Stimulated activated CD8-positive, alpha-beta memory T cell treated with anti-CD3 and anti-CD28 coated beads, Interleukin-15, amount 100 ng/mL, for 48 hours (primary cell): ENCODE measurements around the gene SRRD.
A peak's percentile ranks its signal among the peaks of the same experiment; 100 is the strongest.
"Not testable (repeated sequence)": the region's sequence is repeated elsewhere in the genome, so short reads cannot be mapped to it uniquely, and the experiment has no call there.

ENCODE experiments used
- DNase-seq, 2 donors: peaks; one replicate each; pipeline ENCODE4 v3.0.0-alpha.2; 2020; ENCODE audit warnings: low read depth in 2 of 2

SRRD gene, protein sequence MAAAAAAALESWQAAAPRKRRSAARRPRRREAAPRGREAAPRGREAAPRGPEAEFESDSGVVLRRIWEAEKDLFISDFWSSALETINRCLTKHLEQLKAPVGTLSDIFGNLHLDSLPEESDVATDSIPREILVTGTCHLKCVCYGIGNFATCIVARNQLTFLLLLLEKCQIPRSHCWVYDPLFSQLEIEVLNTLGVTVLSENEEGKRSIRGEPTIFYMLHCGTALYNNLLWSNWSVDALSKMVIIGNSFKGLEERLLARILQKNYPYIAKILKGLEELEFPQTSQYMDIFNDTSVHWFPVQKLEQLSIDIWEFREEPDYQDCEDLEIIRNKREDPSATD

GRCh38 chr22:26483439-26484359 is at the start of gene SRRD, which contains the start of gene HPS4:
Gene SRRD, plus strand, starts transcription at chr22:26483877. Its CDS starts 14 bp downstream, at chr22:26483891.
Gene HPS4, minus strand, starts transcription at chr22:26483783. Its CDS starts 2,021 bp downstream, at chr22:26481762.
- peak; percentile 85 to 89 for DNase-seq

GRCh38 chr22:26435327-26436093 is 48.2 kb upstream of the SRRD start:
- DNase-seq, result no peak

GRCh38 chr22:26436903-26437515 is 46.7 kb upstream of the SRRD start:
- no peak for DNase-seq

DNA sequence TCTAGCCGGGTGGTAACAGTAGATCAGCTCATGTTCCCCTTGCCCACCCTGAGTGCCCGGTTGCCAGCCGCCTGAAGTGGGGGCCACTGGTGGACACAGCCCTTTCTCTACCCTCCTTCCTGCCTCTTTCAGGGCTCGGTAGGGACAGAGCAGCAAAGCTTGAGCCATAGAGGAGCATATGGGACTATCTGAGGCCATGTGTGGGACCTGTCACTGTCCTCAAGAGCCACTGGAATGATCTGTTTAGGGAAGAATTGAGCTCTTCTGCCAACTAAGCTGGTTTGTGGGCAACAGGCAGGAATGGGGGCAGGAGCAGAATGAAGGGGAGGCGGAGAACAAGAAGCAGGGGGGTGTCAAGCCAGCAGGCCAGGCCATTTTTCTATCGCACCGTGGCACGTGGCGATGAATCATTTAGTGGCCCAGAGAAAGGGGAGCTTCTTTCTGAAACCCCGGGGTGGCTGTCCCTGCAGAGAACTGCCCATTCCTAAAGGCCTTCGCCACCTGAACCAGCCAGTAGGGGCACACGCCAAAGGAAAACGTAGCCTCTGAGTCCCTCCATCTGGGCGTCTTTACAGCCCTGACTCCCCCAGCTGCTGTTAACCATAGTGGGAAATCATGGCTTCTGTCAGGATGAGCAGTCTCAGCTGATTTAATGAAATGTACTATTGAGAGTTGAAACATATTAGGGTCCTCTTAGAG is 45.8 kb upstream of the SRRD start:
- no peak for DNase-seq

- not testable (repeated sequence) for DNase-seq
These were observed 44.9 kb upstream of the SRRD start for GRCh38 chr22:26438776-26439175.

- no peak for DNase-seq
These were observed 44.1 kb upstream of the SRRD start for GRCh38 chr22:26439559-26439958.

DNA sequence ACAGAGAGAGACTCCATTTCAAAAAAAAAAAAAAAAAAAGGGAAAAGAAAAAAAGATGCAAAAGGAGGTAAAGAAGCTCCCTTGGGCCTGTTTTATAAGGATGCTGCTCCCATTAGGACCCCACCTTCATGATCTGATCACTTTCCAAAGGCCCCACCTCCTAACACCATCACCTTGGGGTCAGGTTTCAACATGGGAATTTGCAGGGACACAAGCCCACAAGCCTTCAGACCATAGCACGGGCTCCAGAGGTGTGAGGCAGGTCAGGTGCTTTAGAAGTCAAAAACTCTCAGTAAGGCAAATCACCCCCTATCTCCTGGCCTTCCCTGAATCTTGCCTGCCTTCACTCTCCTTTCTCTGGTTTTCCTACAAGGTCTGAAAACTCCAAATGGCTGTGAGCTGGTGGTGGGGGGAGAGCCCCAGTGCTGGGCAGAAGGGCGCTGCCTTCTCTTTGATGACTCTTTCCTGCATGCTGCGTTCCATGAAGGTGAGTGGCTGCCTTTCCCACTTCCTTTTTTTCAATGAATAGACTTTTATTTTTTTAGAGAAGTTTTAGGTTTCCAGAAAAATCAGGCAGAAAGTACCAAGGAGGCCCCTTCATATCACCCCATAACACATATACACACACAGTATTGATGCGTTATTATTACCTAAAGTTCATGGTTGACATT is 41.5 kb upstream of the SRRD start:
- DNase-seq, result no peak

GRCh38 chr22:26443901-26444690 is 39.6 kb upstream of the SRRD start:
- DNase-seq, result no peak

DNA sequence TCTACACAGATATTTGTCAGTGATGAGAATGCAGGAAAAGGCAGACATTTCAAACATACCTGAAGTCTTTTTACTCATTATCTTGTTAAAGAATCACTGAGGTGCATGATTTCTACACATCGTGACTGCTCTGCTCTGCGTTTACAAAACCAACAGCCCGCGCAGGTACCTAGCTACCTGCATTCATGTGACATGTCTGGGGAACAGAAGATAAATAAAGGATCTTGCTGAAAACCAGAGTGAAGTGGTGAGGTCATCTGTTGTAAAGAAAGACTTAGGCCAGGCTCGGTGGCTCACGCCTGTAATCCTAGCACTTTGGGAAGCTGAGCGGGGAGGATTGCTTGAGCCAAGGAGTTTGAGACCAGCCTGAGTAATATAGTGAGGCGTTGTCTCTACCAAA is 38.9 kb upstream of the SRRD start:
- no peak for DNase-seq

- no peak for DNase-seq
These were observed 38.0 kb upstream of the SRRD start for GRCh38 chr22:26445577-26446275.

GRCh38 chr22:26446808-26447515 is 36.7 kb upstream of the SRRD start:
- no peak for DNase-seq

- no peak for DNase-seq
These were observed 35.9 kb upstream of the SRRD start for GRCh38 chr22:26447584-26448329.

DNA sequence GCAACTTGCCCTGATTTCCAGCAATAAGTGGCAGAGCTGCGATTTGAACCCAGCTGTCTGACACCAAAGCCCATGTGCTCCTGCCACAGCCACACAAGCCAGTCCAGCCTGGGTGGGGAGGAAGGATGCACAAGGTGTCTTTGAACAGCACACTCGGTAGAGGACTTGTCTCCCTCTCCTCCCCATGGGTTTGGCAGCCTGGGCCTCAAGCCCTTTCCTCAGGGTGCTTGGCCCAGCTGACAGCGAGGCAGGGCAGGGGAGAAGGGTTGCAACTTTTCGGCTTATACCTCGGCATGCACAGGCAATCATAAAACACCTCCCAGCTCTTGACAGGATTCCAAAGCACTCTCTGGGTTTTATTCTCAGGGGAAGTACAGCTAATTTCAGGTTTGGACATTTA is 35.3 kb upstream of the SRRD start:
- no peak for DNase-seq

DNA sequence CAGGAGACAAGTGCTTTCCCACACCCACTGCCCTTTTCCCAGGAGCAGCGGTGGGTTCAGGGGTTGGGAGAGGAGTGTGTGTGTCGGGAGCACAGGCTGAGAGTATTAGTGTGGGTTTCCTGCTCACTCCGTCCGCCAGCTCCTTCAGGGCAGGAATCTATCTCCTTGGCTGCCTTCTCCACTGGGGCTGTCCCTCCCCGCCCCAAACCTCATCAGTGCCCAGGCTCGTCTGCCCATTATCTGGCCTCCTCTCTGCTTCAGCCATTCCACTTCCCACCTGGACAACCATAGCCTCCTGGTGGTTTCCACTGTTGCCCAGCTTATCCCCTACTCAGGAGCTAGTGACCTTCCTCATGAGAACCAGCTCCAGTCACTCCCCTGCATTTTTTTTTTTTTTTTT is 34.7 kb upstream of the SRRD start:
- no peak for DNase-seq

DNA sequence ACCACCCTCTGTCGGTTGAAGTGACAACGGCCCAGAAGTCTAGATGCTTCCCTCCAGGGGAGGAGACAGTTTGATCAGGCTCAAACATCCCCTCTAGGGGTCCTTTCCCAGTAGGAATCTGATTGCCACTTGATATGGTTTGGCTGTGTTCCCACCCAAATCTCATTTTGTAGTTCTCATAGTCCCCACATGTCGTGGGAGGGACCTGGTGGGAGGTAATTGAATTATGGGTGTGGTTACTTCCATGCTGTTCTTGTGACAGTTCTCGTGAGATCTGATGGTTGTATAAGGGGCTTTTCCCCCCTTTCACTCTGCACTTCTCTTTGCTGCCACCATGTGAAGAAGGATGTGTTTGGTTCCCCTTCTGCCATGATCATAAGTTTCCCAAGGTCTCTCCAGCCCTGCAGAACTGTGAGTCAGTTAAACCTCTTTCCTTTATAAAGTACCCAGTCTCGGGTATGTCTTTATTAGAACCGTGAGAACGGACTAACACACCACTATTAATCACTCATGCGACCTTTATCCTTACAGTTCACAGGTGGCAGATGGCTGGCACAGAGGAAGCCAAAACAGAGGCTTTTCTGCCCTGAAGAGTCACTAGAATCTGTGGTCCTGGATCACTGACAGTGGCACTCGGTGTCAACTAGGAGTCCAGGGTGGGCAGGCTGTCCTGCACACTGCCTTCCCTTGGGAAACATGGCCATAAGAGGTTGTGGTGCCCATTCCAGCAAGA is 33.1 kb upstream of the SRRD start:
- no peak for DNase-seq

GRCh38 chr22:26452236-26453016 is 31.3 kb upstream of the SRRD start:
- no peak for DNase-seq
